Iris pigment epithelial cell (primary cell): ENCODE results near the gene CRTC3.

ENCODE experiments used
- DNase-seq: peaks from one replicate; pipeline ENCODE4 v3.0.0-alpha.2; 2011; ENCODE audit warnings: low read depth

Gene CRTC3

DNA sequence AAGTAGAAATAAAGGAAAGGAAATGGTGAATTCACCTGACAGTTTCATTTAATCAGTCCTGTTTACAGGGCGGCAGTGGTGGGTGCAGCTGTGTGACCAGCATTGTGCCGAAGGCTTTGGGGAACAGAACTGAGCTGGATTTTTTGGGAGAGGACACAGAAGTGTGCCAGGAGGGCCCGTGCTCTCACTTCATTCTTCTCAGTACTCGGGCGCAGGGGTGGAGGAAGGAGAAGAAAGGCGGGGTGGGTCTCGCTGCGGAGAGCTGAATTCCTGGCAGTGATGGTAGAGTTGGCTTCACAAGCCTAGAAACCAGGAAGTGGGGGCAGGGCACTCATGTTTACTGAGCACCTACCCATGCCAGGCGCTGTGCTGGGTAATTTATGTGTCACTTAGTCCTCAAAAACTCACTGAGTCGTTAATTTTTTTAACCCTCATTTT lies 64.6 kb downstream of the CRTC3 start:
- no peak for DNase-seq

- no peak for DNase-seq
These were observed 66.0 kb downstream of the CRTC3 start for GRCh38 chr15:90595763-90596155.

DNA sequence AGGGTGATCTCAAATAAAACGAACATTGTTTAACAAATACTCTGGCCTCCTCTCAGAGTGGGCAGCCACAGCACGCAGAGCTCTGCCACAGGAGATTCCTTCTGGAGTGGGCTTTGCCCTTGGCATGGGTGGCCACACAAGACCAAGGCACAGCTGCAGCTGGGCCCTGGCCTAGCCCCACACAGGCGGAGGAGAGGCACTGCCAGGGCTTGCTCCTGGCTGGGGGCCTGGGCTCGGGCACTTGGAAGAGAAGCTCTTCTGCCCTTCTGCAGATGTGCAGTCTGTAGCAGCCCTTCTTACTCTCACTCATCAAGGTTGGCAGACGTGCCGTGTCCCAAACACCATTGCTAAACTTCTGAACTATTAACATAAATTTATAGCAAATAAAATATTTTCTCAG lies 67.2 kb downstream of the CRTC3 start:
- DNase-seq, result no peak

GRCh38 chr15:90597577-90597976 lies 67.9 kb downstream of the CRTC3 start:
- no peak for DNase-seq

- peak; percentile 39 for DNase-seq
These were observed 68.4 kb downstream of the CRTC3 start for GRCh38 chr15:90598031-90598577.

GRCh38 chr15:90598679-90599078 lies 69.0 kb downstream of the CRTC3 start:
- no peak for DNase-seq

GRCh38 chr15:90599116-90599515 lies 69.4 kb downstream of the CRTC3 start:
- DNase-seq, result no peak

DNA sequence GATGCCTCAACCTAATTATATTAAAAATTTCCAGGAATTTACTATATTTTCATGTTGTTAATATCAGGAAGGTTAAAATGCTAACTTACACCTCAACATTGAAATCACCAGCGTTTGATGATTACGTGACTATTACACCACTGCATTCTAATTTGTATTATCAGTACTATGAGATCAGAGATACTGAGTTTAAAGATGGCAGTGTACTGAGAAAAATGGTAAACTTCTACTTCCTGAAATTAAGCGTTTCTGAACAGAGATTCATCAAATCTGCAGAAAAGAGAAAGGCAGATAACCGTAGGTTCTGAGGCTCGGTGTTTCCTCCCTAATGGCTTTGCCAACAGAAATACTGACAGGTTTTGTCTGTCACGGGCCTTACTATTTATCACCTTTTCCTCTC lies 69.9 kb downstream of the CRTC3 start:
- DNase-seq, result no peak

- no peak for DNase-seq
These were observed 71.2 kb downstream of the CRTC3 start for GRCh38 chr15:90600954-90601353.

- peak; percentile 29 for DNase-seq
These were observed 74.2 kb downstream of the CRTC3 start for GRCh38 chr15:90603893-90604292.

DNA sequence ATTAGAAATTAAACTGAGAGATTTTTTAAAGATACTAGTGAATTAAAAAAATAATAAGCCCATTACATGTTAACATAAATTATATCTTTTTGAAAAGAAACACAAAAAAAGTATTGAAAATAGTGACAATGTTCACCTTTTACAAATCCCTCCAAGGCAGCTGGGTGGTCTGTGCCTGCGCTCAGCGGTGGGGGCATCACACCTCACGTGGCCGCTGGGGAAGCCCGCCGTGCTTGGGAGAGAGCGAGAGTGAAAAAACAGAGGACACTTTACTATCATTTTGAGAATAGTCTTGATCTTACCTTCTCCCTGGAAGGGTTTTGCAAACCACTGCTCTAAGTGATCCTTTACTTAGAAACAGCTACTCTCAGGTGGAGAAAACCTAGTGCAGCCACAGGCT lies 76.9 kb downstream of the CRTC3 start:
- DNase-seq, result no peak

DNA sequence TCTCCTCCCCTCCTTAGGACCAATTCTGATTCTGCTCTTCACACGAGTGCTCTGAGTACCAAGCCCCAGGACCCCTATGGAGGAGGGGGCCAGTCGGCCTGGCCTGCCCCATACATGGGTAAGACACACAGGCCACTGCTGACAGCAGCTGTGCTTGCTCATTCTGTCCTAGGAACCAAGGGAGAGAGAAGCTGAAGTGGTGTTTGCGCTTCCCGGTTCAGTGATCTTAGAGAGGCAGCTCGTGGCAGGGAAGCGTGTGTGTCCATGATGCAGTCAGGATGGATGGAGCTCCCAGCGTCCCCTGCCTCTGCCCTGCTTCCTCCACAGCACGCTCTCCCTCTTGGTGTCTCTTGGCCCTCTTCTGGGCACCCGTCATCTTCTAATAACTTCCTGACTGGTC lies 77.6 kb downstream of the CRTC3 start:
- no peak for DNase-seq

GRCh38 chr15:90609242-90610180 lies 79.8 kb downstream of the CRTC3 start:
- DNase-seq, result no peak

DNA sequence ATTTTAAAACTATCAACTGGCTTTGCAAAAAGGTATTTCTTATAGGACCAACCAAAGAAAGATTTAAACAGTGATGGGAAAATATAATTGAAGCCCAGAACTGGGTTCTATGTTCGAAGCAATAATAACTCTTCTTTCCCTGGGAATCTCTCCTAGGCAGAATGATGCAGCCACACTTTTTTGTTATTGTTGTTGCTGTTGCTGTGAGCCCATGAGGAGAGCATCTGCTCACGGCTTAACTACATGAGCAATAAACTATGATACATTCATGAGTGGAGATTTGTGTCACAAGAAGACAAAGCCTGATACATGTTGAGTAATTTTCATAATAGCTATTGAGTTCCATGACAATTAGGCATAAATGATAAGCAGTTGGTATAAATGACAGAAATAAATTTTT lies 80.5 kb downstream of the CRTC3 start:
- peak; percentile 59 for DNase-seq

DNA sequence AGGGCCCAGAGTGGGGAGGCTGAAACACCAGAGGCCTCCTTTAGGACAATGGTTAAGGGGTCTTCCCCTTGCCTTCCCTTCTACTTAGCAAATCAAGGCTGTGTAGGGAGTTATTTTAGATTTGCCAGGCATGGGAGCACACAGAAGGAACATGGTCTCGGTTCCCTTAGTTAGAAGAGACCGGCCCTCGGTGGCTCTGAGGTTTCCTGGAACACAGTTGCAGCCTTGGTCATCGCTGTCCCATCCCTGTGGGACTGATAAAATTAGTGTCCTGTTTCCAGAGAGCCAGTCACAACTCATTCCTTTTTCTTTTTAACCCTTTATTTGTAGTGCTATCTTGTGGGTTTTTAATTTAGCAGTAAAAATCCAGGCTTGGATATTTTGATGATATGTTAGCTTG lies 81.4 kb downstream of the CRTC3 start:
- no peak for DNase-seq

- no peak for DNase-seq
These were observed 87.4 kb downstream of the CRTC3 start for GRCh38 chr15:90617171-90617570.

DNA sequence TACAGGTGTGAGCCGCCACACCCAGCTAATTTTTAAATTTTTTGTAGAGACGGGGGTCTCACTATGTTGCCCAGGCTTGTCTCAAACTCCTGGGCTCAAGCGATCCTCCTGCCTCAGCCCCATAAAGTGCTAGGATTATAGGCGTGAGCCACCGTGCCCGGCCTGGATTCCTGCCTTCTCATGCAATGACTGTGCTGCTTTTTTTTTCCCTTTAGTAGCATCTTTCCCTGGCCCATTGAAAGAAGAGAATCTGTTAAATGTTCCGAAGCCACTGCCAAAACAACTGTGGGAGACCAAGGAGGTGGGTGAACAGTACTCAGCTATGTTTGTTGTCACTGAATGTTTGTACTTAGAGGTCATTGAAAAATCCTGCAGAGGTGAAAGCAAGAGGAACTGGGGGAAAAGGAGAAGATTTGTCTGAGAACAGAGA lies 88.0 kb downstream of the CRTC3 start:
- no peak for DNase-seq

- no peak for DNase-seq
These were observed 88.8 kb downstream of the CRTC3 start for GRCh38 chr15:90618330-90619125.

DNA sequence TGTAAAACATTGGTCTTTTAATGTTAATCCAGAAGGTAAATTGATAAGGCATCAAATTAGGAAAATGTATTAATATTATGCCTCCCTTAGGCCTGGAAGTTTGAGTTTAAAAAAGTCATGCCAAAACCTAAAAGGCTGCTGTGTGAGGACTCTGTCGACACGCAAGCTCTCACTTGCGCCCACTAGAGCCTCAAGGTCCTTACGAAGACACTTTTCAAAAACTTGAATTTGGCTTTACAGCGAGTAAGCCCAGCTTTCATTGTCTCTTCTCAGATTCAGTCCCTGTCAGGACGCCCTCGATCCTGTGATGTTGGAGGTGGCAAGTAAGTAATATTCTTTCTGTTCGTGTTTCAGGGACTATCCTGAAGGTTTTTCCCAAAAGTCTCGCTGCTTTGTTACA lies 89.7 kb downstream of the CRTC3 start:
- no peak for DNase-seq

DNA sequence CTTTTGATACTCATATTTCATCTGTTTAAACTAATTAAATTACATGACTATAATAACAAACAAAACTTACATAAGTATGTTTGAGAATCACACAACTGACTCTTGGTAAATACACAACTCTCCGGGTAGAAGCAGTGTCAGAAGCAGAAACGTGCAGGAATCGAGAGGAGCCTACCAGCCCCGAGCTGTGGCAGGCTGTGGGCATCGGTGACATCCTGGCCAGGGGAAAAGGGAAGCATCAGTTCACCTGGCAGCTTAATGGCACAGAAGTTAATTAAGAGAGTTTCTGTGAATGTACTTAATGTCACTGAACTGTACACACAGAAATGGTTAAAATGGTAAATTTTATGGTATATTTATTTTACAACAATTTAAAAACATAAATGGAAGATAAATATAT lies 90.2 kb downstream of the CRTC3 start:
- DNase-seq, result no peak

GRCh38 chr15:90620379-90621067 lies 90.8 kb downstream of the CRTC3 start:
- DNase-seq, result no peak

DNA sequence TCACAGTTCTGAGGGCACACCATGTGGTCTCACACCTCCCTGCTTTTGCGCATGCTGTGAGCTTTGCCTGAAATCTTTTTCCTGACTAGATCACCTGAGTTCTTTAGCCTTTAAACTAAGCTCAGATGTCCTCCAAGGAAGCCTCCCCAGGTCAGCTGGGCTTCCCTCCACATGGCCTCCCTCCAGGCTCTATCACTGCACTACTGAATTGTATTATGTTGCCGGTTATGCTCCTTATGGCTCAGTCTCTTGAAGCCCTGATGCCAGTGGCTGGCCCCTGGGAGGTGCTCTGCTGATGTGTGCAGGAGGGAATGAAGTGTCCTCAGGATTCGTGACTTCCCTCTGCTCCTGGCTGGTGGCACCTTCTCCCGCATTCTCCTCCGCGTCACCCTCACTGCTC lies 94.1 kb downstream of the CRTC3 start:
- no peak for DNase-seq
